SJCRH30 (cell line): ENCODE data around the gene CCR5. TPM values are rescaled to one million over a fixed set of nuclear protein-coding genes. Genes with fewer than 3 reads are reported as not detected.

Source experiments
- DNase-seq, 2 experiments: peaks; one replicate each; pipeline ENCODE4 v3.0.0-alpha.2; 2015 to 2020
- H3K27ac ChIP-seq: fragments of 250-450 bp; sonication (Bioruptor Pico); 2 replicates; pipeline ENCODE4 v1.5.1; 2020; ENCODE audit warnings: mild to moderate bottlenecking, moderate library complexity
- H3K27me3 ChIP-seq: fragments of 250-450 bp; sonication (Bioruptor Pico); 2 replicates; pipeline ENCODE4 v1.5.1; 2020; ENCODE audit warnings: mild to moderate bottlenecking, moderate library complexity
- H3K36me3 ChIP-seq: fragments of 250-450 bp; sonication (Bioruptor Pico); 2 replicates; pipeline ENCODE4 v1.5.1; 2020; ENCODE audit warnings: mild to moderate bottlenecking, moderate library complexity
- H3K4me1 ChIP-seq: fragments of 250-450 bp; sonication (Bioruptor Pico); 2 replicates; pipeline ENCODE4 v1.5.1; 2020; ENCODE audit warnings: mild to moderate bottlenecking, moderate library complexity
- H3K4me3 ChIP-seq: fragments of 250-450 bp; sonication (Bioruptor Pico); 2 replicates; pipeline ENCODE4 v1.5.1; 2020; ENCODE audit warnings: mild to moderate bottlenecking, moderate library complexity
- H3K9me3 ChIP-seq: fragments of 250-450 bp; sonication (Bioruptor Pico); replicated peaks from 2 replicates; pipeline ENCODE4 v1.5.1; 2020; ENCODE audit warnings: mild to moderate bottlenecking, moderate library complexity
- total RNA-seq: library from RNA; depleted of rRNA; stranded (reverse); fragments of >200 nt; shearing (Covaris generic); gene quantifications from 2 replicates; pipeline ENCODE4 v1.2.3, GENCODE V29; 2014; rRNA removed

Gene CCR5
- total RNA-seq, 1 experiment from 2014 or later = not detected

GRCh38 chr3:46417841-46418611 lies 47.3 kb downstream of the CCR5 start:
- Histone ChIP-seq H3K4me3 (no peak overlapping the region), H3K36me3 (no peaks in the 10 kb centered on the region)
- DNase-seq = no peak

DNA sequence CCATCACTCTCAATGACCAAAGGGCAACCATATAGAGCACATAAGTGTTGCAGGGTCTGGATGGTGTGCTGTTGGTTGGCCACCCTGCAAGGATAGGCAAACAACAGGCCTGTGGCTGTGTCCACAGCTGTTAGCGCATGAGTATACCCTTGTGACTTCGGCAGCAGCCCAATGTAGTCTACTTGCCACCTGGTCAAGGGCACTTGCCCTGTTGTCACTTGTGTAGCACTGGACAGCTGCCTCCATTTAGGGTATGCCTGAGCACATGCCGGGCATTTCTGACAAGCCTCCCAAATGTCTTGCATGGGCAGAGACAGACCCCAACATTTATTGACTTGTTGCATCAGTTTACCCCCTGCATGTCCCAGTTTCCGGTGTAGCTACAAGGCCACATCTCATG lies 49.1 kb downstream of the CCR5 start:
- no peaks in the 10 kb centered on the region for H3K4me1 ChIP-seq
- no peak for DNase-seq
- no peak overlapping the region for H3K27ac ChIP-seq
- H3K36me3 ChIP-seq = no peaks in the 10 kb centered on the region
- H3K27me3 ChIP-seq = no peaks in the 10 kb centered on the region
- no peak overlapping the region for H3K4me3 ChIP-seq
- no peaks in the 10 kb centered on the region for H3K9me3 ChIP-seq

More at GRCh38 chr3:46417841-46418611, 47.3 kb downstream of the CCR5 start:
- H3K4me1 ChIP-seq = no peaks in the 10 kb centered on the region
- no peaks in the 10 kb centered on the region for H3K27me3 ChIP-seq
- H3K27ac ChIP-seq = no peak overlapping the region
- H3K9me3 ChIP-seq = no peaks in the 10 kb centered on the region

DNA sequence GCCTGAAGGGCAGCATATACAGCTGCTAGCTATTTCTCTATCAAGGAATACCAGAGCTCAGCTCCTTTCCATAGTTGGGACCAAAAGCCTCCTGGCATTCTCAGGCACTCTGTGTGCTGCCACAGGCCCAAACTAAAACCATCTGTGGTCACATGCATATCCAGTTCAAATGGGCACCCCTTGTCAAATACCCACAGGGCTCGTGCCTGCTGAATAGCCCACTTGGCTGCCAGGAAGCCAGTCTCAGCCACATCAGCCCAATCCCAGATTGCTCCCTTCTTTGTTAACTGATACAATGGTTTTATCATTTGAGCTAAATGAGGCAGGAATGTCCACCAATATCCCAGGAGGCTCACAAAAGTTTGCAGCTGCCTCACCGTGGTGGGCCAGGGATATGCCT lies 50.2 kb downstream of the CCR5 start:
- no peak for DNase-seq

DNA sequence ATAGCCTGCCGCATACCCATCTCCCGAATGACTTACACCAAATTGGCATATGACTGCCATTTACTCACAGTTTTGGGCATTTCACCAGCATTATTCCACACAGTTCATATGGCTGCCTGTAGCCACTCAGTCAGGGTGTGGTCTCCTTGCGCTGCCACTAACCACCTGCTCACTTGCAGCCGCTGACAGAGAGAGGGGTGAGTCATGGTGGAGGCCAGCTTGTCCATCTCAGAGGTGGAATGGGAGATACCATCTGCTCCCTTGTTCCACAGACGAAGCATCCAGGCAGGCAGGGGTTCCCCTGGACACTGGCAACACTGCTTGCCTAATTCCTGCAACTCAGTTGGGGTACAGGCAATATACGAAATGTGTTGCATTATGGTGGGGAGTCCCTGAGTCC lies 51.9 kb downstream of the CCR5 start:
- Histone ChIP-seq H3K4me3 (no peak overlapping the region), H3K27ac (no peak overlapping the region), H3K4me1 (no peaks in the 10 kb centered on the region), H3K27me3 (no peaks in the 10 kb centered on the region), H3K9me3 (no peaks in the 10 kb centered on the region), H3K36me3 (no peaks in the 10 kb centered on the region)
- DNase-seq = peak; percentile 23 to 32

More for the DNA sequence above, 50.2 kb downstream of the CCR5 start:
- Histone ChIP-seq H3K27ac (no peak overlapping the region), H3K4me3 (no peak overlapping the region), H3K27me3 (no peaks in the 10 kb centered on the region), H3K4me1 (no peaks in the 10 kb centered on the region), H3K9me3 (no peaks in the 10 kb centered on the region), H3K36me3 (no peaks in the 10 kb centered on the region)

GRCh38 chr3:46423588-46423987 lies 52.8 kb downstream of the CCR5 start:
- no peak for DNase-seq
- Histone ChIP-seq H3K9me3 (no peaks in the 10 kb centered on the region), H3K27me3 (no peaks in the 10 kb centered on the region)

More at GRCh38 chr3:46423588-46423987, 52.8 kb downstream of the CCR5 start:
- H3K36me3 ChIP-seq = no peaks in the 10 kb centered on the region
- no peak overlapping the region for H3K27ac ChIP-seq
- H3K4me3 ChIP-seq = no peak overlapping the region
- no peaks in the 10 kb centered on the region for H3K4me1 ChIP-seq

Other genes with a start within 250 kb of the CCR5 start
- not detected in 2 replicates for gene CCR1, start 162.6 kb upstream of the CCR5 start, total RNA-seq
- gene CCR3, start 128.5 kb upstream of the CCR5 start, total RNA-seq = not detected in 2 replicates
- gene CCR2, start 16.8 kb upstream of the CCR5 start, total RNA-seq = not detected in 2 replicates
- gene CCRL2, start 36.3 kb downstream of the CCR5 start, total RNA-seq = not detected in 2 replicates
- gene LTF, start 94.0 kb downstream of the CCR5 start, total RNA-seq = not detected in 2 replicates
- gene RTP3, start 127.0 kb downstream of the CCR5 start, total RNA-seq = not detected in 2 replicates
- gene LRRC2, start 195.4 kb downstream of the CCR5 start, total RNA-seq = not detected in 2 replicates
- not detected in 2 replicates for gene FAM240A, start 241.6 kb downstream of the CCR5 start, total RNA-seq